HG03097 (cell line): ENCODE measurements around the gene RPP25L.

ENCODE experiments used
- ATAC-seq: cut with Tn5 transposase; IDR thresholded peaks from one replicate; pipeline ENCODE4 v1.9.1; 2021; ENCODE audit not compliant: unreplicated experiment, low FRiP score

Gene RPP25L

DNA sequence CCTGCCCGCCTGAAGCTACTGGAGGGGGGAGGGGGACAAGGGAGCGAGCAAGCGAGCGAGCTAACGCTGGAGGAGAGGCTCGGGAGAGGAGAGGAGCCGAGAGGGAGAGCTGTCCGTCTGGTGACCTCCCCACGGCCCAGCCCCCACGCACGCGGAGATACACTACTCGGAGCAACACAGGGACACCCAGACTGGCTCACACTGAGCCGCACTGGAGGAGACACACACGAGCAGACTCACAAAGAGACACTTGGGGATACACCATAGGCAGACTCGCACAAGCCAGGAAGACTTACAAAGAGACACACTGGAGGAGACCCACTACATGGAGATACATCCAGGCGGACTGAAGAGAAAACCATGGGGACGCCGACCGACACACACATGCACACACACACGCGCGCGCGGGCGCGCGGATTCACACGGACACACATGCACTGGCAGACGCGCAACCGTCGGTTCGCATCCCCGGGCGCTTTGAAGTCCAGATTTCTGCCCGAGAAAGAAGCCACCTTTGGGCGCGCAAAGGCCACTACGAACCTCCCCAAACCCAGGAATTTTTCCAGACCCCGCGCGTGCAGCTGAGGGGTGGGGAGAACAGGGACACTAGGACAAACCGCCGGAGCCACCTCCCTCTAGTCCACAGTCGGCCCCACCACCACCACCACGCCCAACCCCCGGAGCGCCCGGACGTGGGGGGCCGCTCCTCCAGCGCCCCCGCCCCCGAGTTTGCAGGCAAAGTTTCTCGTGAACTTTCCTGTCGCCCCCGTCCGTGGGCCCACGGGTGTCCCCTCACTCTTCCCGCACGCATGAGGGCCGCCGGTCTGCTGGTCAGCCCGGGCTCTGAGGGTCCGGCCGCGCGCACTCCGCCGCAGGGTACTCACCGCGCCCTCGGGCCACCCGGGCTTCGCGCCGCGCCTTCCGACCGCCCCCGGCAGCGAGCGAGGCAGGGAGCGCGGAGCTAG is 22.9 kb downstream of the RPP25L start:
- ATAC-seq = no peak

- no peak for ATAC-seq
Measured at GRCh38 chr9:34587271-34587670, 24.6 kb downstream of the RPP25L start.

DNA sequence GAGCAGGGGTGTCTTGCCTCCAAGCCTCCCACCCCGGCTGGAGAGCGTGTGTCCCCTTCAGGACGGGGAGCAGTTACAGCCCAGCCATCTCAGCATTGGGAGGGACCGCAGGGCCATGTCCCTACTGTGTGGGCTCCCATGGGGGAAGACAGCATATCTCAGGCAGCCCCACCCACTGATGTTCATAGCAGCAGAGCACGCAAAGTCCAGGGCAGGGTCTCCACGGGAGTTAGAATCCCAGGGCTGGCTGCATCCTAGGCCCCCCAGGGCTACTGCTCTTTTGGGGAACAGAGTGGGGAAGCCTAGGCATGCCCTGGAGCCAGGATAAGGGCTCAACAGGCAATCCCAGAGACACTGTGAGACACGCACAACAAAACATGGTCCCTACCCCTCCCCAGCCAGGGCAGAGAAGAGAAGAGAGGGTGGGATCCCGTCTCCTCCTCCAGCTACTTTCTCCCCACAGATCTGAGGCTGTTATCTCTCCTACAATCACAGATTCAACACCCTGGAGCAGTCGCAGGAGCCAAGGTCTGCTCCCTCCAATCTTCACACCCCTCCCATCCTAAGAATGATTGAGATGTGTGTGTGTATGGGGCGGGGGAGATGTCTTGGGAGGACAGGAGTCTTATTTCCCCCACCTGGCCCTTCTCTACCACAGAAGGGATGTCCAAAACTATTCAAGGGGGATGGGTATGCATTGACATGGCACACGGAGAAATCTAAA is 25.8 kb downstream of the RPP25L start:
- no peak for ATAC-seq

- no peak for ATAC-seq
Measured at GRCh38 chr9:34584970-34585369, 26.9 kb downstream of the RPP25L start.

- no peak for ATAC-seq
Measured at GRCh38 chr9:34582787-34583186, 29.1 kb downstream of the RPP25L start.

DNA sequence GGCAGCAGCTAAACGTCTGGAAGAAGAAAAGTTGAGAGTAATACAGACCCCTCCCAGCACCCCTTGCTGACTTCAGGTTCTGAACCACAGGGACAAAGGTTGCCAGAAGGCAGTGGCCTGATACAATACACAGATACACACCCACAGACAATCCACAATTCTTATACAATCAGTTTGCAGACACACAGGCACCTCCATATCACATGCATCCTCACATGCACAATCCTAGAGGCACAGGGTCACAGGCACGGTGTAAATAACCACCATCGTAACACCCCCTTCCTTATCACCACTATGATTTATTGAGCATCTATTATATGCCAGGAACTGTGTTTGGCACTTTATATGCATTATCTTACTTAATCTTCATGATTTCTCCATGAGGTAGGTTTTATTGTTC is 30.6 kb downstream of the RPP25L start:
- no peak for ATAC-seq

GRCh38 chr9:34580358-34580757 is 31.5 kb downstream of the RPP25L start:
- ATAC-seq = no peak

- ATAC-seq = no peak
Measured at GRCh38 chr9:34579808-34580163, 32.1 kb downstream of the RPP25L start.

GRCh38 chr9:34579104-34579807 is 32.6 kb downstream of the RPP25L start:
- no peak for ATAC-seq

GRCh38 chr9:34578241-34579103 is 33.4 kb downstream of the RPP25L start:
- ATAC-seq = no peak

DNA sequence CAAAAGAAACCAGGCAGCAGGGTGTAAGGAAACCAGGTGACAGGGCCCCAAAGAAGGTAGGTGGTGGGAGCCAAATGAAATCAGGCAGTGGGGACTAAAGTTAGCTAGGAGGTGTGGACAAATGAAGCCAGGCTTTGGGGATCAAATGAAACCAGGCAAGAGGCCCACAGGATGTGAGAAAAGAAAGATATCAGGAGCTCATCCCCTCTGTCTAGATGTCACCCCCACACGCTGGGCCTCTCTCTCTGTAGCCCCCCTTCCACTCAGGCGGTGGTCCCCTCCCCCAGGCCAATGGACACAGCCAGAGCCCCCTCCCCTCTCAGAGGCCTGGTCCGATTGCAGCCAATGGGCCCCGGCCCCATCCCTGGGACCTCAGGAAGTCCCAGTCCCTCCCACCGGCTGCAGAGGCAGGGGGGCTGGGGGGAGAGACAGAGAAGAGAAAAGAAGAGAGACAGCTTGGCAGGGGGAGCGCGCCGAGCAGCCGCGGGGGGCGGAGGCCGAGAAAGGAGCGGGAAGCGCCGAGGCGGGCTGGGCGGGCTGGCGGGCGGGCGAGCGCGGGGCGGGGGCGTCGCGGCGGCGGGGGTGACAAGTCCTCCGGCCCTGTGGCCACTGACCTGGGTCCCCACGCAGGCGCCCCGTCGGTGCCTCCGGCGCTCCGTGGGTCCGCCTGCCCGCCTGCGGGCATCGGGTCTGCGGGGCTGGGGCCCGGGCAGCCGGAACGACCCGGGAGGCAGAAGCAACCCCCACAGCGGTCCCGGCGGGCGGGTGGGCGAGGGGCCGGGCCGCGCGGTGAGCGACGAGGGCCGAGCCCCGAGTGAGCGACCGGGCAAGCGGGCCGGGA is 34.3 kb downstream of the RPP25L start:
- no peak for ATAC-seq

- ATAC-seq = no peak
Measured at GRCh38 chr9:34576597-34577399, 35.1 kb downstream of the RPP25L start.

- no peak for ATAC-seq
Measured at GRCh38 chr9:34575862-34576596, 35.9 kb downstream of the RPP25L start.

DNA sequence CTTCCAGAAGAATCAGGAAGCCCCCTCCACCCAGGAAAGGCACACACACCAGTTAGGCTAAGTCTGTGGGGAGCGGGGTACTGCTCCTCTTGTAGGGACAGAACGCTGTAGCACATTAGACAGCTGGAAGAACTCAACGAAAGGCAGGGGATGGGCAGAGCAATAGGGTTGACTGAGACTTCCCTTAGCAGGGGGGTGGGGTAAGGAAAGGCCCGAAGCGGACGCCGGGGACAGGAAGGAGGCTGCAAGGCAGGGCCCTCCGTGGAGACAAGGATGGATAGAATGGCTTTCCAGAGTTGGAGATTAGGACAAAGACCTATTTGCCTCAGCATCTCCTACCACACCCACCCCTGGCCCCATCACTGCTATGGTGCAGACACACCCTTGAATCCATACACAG is 36.7 kb downstream of the RPP25L start:
- no peak for ATAC-seq

DNA sequence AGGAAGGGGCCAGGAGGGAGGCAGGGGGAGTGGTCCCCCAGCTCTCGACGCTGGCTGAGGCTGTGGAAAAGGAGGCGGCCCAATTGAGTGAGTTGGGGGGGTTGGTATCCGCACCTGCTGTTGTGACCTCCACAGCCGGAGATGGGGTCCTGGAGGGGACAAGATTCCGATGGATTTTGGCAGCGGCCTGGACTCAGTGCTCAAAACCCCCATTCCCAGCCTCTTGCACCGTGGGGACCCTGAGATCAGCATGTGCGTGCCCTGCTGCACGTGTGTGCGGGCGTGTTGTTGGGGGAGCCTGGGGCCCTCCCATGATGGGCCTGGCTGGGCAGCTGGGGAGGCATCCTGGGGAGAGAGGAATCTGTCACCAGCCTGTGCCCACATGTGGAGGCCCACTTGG is 37.3 kb downstream of the RPP25L start:
- no peak for ATAC-seq

DNA sequence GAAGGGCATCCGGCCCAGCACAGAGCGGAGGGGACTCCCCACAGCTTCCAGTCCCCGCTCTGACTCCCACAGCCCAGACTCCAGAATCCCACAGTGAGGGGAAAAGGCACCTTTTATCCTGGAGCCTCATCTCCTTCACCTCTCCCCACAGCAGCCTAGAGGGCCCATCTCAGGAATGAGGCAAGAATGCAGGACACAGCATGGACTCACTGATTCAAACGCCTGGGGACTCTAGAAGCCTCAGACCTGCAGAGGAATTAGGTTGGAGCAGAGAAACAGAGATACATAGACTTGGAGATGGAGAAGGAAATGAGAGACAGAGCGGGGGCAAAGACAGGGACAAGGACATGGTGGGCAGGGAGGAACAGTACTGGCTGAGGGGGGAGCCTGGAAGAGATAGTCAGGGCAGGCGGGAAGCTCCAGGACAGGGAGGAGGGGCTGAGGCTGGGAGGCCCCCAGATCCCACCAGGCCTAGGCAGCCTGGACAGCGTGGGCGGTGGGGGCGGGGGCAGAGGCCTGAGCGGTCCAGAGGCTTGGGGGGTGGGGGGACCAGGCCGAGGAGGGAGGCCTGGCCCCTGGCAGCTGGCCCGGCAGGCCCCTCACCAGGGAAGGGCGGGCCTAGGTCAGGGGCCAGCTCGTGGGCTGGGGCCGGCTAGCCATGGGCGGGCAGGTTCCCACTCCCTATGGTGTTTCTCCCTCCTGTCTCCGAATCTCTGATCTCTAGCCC is 38.1 kb downstream of the RPP25L start:
- ATAC-seq = no peak

- no peak for ATAC-seq
Measured at GRCh38 chr9:34572628-34573027, 39.3 kb downstream of the RPP25L start.
